ENCODE data around the gene NCOA4.
"Not testable (repeated sequence)": the region's sequence is repeated elsewhere in the genome, so short reads cannot be mapped to it uniquely, and the experiment has no call there.

NCOA4 gene

DNA sequence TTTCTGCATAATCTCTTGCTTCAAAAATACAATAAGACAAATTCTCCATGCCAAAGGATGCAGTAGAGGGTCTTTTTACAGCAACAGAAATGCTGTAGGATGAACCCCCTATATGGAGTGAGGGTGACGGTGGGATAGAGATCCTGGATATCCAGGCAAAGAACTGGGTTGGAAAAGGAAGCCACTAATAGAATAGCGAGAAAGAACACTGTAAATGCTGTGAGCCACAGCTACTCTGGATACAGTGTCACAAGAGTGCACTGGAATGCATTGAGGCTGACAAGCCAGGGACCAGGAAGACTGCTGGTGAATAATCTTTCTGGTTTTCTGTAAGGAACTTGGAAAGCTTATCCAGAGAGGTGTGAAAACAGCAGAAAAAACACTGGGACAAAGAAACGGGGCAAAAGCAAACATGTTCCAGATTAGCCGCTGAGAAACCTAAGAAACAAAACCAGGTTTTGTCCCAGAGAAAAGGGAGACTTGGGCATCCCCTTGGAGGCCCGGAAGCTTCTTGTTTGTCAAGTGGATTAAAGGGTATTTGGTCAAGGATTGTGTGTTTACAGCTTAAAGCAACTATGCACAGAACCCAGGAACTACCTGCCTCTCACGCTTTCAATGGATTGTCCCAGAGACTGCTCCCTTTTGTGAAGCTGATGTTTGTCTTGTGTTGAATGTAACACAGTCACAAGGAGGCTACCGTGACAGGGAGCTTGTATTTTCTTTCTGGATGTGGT, 21.8 kb upstream of the NCOA4 start:
- DNase-seq: peak; percentile 10

DNA sequence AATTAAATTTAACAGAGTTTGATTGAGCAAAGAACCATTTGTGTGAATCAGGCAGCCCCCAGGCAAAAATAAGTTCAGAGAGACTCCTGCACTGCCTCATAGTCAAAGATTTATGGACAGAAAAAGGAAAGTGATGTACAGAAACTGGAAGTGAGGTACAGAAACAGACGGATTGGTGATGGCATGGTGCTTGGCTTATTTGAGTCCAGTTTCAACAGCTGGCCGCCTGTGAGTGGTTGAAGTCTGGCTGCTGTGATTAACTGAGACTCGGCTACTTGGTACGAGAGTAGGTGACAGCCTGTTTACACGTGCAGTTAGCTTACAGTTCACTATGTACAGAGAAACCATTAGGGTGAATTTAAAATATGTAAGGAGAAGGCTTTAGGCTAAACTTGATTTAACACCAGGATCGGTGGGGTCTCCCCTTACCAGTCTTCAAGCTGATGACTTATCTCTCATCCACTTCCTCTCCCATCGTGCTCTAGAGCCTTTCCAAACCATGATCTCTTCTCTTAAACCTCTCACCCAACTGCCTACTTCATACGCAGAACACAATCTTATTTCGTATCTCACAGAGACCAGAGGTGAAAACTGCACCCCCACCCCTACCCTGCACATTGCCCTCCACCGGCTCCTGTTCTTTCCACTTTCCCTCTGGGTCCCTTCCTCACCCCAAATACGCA, 20.7 kb upstream of the NCOA4 start:
- peak; percentile 46 for DNase-seq

DNA sequence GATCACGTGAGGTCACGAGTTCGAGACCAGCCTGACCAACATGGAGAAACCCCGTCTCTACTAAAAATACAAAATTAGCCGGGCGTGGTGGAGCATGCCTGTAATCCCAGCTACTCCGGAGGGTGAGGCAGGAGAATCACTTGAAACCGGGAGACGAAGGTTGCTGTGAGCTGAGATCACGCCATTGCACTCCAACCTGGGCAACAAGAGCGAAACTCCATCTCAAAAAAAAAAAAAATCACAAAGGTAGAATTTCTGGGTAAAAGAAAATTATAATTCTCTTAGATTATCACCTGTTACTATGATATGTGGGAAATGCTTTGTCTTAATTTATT, 19.0 kb upstream of the NCOA4 start:
- not testable (repeated sequence) for DNase-seq

DNA sequence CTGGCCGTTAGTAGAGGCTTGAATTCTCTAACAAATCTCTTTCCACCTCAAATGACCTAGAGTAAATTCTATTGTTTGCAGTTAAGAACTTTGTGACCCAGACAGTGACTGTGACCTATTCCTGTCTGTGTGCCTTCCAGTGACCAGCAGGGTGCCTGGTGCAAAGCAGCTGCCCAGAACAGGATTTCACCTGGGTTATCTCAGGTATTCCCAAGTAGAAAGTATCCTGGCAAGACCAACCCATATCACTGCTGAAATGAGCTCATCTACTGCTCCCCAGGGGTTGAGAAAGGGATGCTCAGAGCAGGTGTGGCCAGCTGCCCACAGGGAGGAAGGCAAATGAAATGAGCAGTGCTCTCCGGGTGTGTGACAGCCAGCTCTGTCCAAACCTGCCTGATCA, 17.7 kb upstream of the NCOA4 start:
- no peak for DNase-seq

DNA sequence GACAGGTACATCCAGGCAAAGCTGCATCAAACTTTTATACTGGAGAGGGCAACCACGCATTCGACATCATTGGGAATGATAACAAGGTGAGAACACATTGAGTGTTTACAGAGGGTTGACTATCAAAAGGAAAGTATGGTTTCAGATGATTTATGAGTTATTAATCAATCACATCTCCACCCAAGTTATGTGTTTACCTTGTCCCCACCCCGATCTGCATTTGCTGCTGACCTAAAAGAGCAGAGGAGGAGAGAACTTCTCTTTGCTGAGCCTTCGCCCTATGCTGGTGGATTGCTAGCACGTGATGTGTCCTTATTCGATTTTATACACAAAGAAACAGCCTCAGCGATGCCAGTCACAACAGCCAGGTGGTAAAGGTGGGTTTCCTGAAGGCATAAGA, 15.8 kb upstream of the NCOA4 start, which contains the start of gene MSMB:
MSMB (minus strand) TSS at position 9 of the 400 bp plus-strand sequence. CDS start 32 bp downstream, outside the sequence.
- DNase-seq: no peak

DNA sequence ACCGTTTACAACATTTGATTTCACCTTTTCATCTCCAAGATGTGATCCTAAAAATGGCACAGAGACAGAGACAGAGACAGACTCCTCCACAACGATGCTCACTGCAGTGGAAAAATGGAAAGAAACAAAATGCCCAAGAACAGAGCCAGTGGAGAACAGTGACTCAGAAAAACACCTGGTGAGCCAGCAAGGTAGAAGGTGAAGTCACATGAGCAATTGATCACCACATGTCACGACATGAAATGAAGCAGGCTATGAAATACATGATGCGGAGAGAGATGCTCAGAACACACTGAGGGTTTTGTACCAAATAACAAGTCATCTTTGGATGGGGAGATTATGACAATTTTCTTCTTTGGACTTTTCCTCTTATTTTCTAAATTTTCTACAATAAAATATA, 12.1 kb upstream of the NCOA4 start:
- no peak for DNase-seq

DNA sequence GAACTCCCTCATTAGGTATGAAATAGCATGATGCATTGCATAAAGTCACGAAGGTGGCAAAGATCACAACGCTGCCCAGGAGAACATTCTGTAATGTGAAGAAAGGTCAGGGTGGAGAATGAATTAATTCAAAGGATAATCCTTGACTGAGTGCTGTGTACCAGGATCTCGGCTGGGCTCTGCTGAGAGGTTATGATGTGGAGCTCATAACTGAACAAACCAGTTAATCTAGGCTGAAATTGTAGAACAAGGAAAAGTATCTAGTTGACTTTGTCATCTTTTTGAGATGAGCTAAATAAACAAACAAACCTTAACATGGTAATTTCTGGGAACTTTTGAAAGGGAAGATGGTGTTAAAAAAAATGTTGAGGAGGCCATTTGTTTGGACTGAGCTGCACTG, 9.6 kb upstream of the NCOA4 start:
- DNase-seq: no peak

DNA sequence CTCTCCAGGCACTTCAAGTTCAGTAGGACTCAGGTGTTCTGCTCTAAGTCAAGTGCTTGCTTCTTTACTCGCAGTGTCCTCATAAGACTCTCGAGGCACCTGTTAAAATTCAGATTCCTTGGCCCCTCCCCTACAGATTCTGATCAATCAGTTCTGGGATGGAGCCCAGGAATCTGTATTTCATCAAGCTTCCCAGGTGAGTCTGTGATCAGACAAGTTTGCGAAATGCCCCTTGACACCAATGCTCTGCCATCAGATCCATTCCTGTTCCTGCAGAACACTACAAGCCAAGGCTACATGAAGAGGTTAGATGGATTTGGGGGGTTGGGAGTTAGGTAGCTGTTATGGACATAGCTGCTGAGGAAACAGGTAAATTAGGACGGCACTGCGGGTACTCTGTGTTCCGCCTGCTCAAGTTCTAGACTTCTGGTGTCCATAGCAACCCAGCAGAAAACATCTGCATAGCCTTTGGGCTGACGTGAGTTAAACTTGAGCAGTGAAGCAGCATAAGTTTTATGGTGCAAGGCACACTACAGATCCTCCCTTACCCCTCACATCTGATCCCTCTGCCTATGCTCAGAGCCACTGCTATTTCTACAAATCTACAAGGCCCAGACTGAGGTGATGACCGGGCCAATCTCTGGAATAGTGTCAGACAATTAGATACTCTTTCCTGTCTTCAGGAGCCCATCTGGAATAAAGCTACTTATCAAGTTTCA, 6.8 kb upstream of the NCOA4 start:
- no peak for DNase-seq

DNA sequence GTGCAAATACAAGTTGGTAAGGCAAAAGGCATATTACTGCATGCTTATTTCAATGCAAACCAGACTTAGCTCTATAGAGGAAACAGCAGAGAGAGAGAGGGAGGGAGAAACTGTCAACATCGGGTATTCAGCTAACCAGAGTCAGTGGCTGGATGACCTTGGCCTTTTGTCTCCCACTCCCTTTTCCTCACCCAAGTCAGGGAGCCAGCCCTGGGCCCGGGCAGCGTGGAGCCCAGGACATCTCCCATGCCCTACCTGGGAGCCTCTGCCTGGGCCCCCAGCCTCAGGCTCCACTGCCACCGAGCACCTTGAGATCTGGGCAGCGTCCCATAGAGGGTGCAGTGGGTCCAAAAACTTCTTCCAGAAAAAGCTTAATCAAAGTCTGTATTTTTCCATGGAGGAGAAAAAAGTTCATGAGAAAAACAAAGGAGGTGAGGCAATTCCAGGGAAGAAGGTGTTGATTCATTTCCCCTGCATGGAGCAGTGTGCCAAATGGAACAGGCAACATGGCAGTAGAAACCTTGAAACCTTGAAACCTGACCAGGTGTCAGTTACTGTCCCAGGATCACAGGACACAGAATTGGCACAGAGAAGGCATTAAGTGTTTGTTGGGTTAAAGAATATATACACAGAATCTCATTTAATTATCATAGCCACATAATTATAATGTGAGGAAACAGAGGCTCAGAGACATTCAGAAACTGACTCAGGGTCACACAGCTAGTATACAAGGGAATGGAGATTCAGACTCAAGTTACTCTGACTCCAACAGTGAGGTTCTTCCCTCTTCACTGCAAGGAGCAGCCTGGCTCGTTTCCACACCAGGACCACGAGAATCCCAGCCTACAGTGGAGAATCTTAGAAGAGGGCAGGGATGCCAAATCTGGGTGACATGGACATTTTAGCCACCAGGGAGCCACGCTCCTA, 5.8 kb upstream of the NCOA4 start:
- DNase-seq: no peak

DNA sequence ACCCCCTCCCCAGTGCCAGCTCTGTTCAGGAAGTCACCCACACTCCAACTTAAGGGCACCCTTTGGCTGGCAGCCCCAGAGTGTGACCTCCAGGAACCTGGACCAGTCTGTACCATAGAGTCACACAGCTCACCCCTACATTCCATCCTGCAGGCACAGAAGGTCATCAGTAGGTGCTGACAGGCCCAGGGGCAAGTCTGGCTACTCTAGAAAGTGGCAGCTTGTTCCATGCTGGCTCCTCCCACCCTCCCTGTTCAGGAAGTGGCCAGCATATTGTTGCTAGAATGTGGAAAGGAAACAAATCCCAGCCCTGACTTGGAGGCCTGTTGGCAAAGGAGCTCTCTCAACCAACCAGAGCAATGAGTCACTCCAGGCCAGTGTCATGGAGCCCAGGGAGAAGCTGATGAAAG, 3.2 kb upstream of the NCOA4 start:
- no peak for DNase-seq

DNA sequence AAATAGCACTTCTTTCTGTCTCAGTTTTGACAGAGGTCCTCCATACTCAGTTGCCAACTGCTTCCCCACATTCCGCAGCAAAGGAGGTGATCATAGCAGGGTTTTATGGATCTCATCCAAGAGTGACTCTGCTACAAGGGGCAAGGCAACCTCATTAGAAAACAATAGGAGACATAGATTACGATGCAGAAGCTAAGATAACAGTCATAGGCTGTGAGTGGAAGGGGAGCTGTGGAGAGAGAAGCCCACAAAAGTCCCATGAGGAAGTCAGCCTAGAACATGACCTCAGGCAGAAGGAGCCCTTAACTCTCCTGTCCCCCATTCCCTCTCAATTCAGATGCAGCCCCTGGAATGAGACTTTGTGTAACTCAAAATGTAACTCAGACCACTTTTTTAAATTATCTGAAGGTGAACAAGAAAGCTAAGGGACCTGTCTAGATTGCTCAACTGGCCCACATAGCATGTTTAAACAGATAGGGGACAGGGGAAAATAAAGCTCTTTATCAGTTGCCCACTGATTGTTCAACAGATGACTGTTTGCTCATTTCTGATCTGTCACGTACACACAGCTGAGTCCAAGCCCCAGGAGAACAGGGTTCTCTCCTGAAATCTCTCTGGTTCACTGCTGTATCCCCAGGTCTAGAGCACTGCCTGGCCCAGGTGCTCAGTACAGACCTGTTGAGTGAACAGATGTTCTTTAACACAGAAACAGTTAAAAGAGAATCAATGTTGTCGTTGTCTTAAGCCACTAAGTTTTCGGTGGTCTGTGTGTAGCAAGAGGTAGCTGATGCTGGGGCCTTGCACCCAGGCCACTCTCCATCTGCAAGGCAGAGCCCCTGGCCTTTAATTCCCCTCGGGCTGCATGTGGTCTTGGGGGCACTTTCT, 1.5 kb upstream of the NCOA4 start:
- DNase-seq: no peak

DNA sequence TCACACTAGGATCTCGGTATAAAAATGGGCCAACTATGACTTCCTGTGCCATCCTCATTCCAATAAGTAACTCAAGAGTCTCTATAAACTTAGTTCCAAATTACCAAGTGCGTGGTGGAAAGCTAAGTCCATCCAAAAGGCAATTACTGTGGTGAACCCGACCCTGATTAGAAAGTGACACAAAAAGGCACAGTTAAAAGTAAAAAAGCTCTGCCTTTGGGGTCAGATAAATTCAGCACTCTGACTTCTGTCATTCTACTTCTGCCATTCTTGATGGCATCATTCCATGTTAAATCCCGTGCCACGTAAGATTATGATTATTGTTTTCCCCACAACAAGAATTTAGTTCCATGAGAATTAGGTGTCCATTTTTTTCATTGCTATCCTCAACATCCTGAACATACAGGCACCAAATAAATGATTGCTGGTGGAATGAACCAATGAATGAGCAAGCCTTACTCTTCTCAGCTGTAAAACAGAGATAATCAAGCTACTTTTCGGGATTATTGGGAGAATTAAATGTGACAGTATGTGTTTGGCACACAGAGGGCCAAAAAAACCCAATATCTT, 877 bp downstream of the NCOA4 start:
- DNase-seq: no peak

DNA sequence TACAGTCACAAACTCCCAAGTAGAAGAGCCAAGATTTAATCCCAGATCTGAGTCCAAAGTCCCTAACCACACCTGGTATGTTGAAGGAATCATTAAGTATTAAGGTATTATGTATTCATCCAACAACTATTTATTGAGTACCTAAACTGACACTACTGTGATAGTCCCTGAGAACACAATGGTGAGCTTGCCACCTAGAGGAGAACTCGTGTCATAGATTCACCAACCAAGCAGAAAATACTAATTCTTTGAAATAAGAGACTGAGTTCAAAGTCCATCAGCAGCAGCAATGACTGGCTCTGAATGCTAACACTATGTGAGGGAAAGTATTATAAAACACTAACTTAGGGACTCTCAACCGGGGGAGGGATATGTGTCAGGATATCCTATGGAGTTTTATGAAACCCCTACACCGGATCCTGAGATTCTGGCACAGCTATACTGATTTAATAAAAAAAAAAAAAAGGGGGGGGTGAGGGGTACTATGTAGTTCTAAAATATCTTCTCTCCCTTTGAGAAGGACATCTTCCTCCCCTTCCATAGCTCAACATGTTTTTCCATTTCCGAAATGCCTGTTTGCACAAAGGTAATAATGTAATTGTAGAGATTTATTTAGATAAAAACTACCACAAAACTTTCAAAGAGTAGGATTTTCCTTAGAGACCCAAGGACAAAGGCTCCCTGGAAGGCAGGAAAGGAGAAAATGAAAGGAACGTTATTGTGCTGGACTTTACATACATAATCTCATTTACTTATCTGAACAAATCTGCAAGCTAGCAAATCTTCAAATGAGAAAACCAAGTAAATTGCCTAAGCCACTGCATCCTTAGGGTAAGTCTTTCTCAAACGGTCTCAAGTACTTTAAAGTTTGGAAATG, 1.6 kb downstream of the NCOA4 start:
- peak; percentile 59 for DNase-seq

DNA sequence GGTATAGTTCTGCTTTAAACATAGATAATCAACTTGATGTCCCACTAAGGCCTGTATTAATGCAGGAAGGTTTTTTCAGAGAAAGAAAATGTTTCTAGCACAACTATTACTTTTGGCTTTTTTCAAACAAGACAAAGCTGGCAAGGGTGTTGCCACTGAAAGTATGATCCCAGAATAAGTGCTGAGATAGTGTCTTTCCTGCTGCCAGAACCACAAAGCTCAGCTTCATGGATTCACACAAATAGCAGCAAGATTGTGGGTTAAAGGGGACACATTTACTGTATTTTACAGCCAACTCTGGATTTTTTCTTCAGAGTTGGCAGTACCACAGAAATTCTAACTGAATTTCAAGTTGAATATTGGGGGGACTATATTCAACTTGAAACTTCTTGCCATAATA, 4.3 kb downstream of the NCOA4 start:
- DNase-seq: no peak

DNA sequence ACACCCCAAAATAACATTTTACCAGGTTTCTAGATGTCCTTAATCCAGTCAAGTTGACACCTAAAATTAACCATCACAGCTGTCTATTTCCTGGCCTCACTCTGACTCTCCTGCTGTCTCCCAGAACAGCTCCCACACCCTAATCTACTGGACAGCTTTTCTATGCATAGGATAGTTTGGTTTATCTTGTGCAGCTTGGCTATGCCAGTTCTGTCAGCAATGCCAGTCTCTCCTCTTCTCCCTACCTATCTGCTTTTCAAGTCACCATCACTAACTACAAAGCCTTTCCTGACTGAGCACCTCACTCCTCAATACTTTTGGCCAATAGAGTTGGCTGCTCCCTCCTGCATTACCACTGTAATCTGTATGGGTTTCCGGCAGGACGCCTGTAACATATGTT, 5.0 kb downstream of the NCOA4 start:
- peak; percentile 26 for DNase-seq

DNA sequence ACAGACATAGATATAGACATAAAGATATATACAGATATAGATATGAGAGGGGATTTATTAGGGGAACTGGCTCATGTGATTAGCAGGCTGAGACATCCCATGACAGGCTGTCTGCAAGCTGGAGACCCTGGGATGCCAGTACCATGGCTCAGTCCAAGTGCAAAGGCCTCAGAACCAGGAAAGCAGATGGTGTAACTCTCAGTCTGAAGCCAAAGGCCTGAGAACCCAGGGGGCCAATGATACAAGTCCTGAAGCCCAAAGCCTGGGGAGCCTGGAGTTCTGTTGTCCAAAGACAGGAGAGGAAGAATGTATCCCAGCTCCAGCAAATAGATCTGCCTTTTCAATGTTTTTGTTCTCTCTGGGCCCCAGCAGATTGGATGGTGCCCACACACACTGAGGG, 5.5 kb downstream of the NCOA4 start:
- DNase-seq: no peak

DNA sequence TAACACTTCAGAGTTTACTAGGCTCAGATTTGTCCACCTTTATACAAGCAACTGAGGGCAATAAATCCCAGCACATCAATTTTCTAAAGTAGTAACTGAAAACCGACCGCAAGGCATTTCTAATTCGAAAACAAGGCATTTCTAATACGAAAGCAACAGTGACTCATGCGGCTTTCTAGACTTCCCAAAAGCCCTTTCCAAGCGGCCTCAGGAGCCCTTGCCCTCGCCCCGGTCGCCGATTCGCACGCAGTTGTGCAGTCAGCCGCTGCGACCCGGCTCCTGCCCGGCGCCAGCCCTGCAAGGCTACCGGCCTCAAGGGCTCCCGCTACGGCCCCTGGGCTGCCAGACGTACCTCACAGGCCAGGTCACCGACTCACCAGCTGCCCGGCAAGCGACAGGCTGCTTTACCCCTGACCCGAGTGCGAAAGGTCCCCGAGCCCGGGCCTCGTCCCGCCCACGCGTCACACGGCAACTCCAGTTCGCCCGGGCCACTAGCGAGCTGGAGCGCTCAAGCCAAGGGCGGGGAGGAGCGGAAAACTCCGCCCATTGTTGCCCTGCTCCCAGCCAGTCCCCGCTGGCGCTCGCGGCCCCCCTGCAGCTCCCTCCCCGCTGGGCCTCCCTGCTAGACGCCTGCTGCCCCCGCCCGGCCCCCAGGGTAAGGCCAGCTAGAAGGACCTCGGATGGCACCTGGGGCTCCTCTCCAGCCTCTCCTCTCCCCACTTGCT, 7.3 kb downstream of the NCOA4 start:
- peak; percentile 93 for DNase-seq

DNA sequence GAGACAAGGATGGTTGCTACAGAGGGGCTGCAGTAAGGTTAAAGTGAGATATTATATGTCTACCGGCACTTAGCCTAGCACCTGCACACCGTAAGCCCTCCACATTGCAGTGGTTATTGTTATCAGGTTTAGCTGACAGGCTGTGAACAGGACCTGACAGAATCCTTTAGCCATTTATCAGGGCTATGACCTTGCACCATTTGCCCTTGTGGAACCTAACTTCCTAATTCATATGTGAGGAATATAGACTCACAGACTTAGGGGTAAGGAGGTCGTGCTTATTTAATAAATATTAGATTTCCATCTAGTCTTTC, 10.1 kb downstream of the NCOA4 start:
- DNase-seq: no peak

DNA sequence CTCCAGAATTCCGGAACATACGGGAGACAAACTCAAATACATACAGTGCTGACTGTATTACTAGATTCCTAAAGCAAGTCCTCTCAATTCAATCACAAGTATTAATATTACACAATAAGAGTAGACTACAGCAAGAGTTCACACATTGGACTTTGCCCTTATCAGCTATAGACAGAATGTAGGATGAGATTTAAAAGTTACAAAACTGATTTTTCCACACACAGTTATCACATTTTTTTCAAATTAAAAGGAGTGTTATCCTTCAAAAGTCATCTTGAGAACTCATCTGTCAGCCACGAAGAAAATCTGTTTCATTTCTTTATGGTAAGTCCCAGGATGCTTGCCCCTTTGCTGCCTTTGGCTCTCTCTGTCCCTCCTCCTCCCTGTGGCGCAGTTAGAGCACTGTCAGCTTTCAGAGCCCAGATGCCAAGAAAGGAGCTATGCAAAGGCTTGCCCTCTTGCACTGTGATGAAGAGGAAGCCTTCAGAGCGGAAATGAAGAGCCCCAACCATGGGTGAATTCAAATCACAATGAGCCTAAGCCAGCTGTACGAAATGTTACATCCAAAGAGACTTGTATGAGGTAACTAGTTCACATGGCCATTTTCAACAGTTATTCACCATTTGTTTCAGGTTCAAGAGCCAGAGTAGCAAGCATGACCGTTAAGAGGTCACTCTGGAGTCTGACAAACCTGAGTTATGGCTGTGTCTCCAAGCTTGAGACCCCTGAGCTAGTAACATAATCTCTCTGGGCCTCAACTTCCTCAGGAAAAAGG, 10.7 kb downstream of the NCOA4 start:
- DNase-seq: no peak

Measured in NCI-H82 (cell line).